Stimulated activated CD4-positive, alpha-beta T cell treated with anti-CD3 and anti-CD28 coated beads, Interleukin-2, amount 100 ng/mL, for 24 hours (primary cell): ENCODE measurements around the gene NAP1L4.
"Not testable (repeated sequence)": the region's sequence is repeated elsewhere in the genome, so short reads cannot be mapped to it uniquely, and the experiment has no call there.

ENCODE experiments used
- DNase-seq, 2 donors: peaks; one replicate each; pipeline ENCODE4 v3.0.0-alpha.2; 2020

The NAP1L4 gene

DNA sequence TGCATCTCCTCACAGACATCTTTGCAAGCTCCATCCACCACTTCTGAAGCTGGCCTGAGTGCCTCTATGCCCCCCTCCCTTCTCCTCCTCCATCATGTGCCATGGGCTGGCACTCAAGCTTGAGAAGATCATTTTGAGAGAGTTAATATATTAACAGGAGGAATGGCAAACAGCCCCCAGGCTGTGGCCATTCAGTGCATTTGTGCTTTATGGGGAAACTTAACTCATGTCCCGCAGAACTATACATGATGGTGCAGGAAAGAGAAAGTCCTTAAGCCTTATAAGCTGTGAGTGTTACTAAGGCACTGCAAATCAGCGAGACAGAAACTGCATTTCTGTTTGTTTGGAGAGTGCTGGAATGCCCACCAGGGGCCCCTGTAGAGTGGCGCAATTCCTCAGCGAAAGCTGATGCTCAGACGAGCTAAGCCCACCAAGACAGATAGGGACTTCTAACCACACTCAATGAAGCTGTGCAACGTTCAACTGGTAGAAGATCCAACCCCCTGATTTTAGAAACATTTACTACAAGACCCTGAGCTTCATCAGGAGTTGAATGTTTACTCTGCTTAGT, 36.1 kb downstream of the NAP1L4 start:
- no peak for DNase-seq

DNA sequence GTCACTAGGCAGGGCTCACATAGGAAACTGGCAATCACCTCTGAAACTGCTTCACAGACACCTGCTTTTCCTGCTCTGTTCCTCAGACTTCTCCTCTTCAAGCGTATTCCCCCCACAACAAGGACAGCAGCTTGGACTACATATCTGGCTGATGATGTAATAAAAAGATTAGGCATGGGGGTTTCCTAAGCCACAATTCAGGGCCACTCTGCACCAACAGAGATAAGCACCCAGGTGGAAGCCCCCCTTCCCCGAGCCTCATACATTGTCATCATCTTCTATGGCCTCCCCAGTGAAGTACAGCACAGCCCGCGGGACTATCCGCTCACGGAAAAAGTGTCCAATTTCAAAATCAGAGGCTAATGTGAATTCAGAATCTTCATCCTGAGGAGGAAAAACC, 37.9 kb downstream of the NAP1L4 start:
- DNase-seq: no peak

DNA sequence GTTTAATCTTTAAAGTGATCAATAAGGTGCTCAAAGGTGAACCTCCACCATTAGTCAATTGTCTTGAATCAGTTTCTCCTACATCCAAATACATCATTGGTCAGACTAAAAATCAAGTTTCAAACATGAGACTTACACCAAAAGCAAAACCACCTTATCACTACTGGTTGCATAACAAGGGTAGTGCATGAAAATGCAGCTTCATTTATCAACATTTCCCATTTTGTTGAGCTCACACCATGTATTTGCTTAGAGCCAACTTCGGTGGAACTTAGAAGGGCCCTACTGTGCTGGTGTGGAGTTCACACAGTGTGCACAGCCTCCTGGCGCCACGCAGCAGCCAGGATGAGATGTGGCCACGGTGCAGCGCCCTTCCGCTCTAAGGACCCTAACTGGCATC, 39.8 kb downstream of the NAP1L4 start:
- DNase-seq: no peak

DNA sequence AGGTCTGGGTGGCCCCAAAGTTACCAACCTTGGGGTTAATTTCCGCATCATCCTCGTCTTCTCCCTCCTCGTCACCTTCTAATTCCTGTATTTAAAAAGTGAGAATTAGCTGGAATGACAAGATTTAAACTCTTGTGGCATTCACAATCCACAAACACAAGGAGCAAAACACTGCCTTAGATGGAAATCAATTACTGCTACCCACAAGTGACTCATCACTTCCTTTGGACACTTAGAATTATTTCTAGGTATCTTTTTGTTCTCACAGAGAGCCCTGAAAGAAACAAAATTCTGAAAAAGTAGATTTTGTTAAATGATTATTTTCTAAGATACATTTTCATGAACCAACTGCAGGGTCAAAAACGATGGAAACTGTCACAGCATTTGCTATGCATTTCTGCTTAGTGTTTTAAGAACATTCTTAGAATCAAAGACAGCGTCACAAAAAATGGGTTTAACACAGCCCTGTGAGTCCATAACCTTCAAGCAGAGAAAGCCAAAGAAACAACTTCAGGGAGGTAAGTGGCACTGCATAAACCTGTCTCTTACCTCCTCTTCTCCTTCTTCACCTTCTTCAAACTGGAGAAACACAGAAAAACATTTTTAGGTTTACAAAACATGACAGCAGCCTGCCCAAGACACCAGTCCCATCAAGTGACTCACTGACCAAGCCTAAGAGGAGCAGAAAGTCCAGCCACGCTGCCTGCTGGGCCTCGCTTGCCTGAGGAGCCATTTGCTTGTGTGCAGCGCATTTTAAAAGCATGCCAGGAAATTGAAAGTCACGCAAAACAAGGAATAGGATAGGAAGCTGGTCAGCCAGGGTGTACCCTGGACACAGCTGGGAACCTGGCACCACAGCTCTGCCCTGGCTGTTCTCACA, 40.7 kb downstream of the NAP1L4 start:
- DNase-seq: no peak

DNA sequence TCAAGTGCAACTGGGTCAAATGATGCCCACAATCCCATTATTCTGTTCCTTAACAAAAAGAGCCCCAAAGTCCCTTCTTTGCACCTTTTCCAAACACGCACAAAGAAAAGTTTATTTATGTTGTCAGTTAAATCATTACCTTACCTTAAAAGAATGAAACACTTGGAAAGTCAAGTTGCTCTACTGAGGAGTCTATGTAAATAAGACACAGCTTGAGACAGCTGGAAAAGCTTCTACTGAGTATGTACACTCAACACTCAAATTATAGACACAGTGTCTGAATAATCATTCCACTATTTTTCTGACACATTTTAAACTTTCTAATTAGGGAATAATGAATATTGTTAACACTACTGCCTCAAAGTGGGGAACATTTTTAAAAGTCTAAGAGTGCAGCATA, 41.3 kb downstream of the NAP1L4 start:
- DNase-seq: no peak

DNA sequence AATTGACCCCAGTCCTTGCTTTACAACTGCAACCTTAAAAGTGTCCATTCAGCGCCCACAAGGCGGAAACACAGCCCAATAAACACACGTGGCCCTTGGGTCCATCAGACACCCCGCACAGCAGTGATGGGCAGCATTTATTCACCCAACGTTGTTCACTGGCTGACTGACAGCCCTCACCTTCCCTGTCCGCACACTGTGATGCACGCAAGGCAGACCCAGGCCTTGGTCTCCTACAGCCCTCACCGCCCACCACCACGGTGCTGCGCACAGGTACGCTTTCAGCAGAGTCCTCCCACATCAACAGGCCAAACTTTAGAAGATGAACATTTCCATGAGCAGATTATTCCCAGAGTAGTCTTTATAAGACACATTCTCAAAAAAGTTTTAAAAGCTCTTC, 42.2 kb downstream of the NAP1L4 start:
- no peak for DNase-seq

DNA sequence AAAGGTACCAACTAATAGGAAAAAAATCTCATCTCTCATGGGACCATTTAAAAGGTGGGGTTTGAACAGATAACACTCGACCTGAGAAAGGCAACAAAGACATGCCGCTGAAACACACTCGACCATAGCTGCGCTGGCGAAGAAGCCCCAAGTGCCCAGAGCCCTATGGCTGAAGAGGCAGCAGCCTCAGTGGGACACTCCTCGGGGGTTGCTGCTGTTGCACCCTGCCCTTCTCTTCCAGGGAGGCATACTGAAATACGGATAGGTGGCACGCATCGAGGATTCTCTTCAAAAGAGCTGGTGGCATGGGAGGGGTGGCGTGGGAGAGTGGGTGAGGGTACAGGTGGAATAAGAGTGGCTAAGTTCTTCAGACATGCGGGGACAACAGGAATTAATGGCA, 44.4 kb downstream of the NAP1L4 start:
- DNase-seq: no peak

DNA sequence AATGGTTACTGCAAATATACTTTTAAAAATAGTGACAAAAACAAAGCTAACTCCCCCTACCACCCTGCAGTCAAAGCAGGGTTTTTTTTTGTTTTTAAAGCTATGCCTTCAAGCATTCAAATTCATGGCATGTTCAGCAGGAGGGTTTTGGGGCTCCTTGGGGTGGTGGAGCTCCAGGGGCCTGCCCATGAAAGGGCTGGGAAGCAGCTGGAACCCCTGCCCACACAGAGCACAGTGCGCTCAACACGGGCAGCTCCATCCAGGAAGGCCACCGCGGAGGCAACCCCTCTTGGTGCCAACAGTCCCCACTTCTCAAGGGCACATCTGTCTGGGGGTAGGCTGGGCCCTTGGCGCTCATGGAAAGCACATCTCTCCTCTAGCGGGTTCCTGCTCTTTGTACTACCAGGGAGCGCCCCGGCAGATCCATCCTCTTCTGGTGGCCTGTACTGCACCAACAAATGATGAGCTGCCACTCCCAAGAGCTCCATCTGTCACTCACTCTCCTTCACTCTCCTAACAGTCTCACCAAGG, 46.3 kb downstream of the NAP1L4 start:
- DNase-seq: no peak

DNA sequence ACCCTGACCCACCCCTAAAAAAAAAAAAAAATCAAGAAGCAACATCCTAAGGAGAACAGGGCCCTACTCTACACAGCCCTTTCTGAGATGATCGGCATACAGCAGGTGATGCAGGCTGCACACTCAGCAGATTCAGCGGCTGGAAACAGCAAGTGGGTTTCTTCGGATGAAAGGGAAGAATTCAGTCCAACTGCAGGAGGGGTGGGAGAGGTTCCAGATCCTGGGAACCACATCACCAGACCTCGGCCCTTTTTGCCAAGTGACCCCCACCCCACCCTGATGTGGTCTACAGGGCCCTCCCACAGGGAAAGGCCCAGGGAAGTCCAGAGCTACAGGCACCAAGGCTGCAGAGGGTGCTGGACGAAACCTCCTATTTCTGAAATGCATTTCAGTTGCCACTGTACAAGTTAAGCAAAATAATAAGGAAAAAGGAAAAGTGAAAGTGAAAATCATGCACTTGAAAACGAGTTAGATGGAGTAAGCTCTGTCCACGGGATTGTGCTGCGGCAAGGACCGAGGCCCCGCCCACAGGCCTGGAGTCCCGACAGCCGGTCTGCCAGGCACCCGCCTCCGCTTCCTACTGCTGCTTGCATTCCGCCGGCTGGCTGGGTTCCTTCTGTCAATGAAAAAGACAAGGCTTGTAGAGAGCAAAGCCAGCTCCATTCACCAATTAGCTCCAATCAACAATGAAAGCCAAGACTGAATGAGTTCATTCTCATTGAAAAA, 46.9 kb downstream of the NAP1L4 start:
- peak; percentile 54 to 69 for DNase-seq

DNA sequence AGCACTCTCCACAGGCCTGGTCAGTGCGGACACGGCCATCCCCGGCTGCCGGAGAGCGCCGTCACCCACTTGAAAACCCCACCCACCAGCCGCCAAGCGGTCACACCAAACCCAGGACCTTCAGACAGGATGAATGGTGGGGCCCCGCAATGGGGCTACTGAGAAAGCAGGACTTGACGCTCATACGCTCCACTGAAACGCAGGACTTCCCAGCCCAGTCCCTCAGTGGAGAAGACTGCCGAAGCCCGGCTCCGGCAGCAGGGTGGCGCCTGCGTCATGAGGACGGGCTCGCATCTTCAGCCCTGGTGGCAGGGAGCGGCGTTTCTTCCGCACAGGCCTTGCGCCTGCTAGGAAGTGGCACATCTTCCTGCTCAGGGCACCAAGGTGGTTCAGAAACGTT, 47.6 kb downstream of the NAP1L4 start:
- DNase-seq: no peak

DNA sequence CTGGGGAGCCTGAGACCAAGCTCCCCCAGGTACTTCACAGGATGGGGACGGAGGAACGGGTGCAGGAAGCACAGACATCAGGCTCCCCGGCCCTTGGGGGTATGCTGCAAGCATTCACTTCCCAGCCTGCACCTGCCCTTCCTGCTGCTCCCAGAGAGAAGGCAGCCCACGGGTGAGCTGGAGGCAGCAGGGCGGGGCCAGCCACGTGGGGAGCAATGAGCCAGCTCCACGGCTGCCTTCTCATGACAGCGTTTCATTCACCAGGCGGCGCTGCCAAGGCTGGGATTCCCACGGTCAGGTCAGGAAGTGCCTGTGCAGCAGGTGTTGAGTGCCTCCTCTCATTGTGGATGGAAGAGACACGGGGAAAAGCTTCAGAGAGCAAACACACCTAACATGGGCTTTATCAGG, 48.4 kb downstream of the NAP1L4 start:
- no peak for DNase-seq

DNA sequence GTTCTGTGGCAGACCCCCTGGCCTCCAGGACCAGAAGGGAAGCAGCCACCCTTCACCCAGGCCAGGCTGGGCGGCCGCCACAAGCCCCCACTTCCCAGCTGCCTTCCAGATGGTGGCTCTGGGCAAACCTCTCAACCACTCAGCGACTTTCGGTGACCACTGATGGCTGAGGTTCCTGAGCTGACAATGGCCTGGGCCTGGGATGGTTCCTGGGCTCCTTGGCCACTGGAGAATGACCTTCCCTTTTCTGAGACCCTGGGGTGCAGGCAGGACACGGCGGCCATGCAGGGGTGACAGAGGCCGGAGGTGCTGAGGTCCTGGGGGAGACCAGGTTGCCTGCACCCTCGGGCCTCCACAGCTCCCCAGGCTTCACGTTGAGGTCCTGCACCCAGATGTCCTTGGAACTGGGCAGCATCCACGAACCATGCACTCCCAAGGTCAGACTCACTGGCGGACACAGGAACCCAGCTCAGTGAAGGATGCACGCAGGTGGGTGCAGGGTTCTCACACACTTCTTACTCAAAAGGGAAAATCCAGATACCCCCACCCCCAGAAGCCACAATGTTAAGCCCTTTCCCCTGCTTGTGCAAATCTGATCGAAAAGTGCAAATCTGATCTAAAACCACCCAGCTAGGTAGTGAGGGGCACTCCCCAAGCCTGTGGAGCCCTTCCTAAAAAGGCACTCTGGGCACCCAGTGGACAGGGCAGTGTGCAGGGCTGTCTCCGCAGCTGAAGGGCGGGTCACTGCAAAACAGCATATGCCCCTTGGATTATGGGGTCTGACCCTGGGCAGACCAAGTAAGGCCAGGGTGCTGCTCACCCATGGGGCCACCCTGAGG, 49.0 kb downstream of the NAP1L4 start:
- no peak for DNase-seq

DNA sequence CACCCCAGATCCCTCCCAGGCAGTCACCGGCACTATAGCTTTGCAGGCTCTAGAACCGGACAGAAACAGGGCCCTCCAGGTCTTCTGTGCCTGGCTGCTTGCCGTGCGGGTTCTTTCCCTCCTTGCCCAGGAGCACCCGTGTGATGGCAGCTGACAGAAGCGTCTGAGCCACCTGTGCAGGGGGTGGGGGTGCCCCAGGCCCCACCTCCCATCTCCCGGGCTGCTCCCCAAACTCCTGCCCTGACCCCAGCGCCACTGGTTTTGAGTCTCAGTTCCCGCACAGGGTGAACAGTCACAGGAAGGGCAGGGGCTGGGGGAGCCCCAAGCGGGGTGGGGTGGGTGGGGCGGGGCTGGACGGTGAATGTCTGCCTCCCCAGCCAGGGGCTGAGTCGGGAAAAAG, 49.7 kb downstream of the NAP1L4 start:
- DNase-seq: no peak

DNA sequence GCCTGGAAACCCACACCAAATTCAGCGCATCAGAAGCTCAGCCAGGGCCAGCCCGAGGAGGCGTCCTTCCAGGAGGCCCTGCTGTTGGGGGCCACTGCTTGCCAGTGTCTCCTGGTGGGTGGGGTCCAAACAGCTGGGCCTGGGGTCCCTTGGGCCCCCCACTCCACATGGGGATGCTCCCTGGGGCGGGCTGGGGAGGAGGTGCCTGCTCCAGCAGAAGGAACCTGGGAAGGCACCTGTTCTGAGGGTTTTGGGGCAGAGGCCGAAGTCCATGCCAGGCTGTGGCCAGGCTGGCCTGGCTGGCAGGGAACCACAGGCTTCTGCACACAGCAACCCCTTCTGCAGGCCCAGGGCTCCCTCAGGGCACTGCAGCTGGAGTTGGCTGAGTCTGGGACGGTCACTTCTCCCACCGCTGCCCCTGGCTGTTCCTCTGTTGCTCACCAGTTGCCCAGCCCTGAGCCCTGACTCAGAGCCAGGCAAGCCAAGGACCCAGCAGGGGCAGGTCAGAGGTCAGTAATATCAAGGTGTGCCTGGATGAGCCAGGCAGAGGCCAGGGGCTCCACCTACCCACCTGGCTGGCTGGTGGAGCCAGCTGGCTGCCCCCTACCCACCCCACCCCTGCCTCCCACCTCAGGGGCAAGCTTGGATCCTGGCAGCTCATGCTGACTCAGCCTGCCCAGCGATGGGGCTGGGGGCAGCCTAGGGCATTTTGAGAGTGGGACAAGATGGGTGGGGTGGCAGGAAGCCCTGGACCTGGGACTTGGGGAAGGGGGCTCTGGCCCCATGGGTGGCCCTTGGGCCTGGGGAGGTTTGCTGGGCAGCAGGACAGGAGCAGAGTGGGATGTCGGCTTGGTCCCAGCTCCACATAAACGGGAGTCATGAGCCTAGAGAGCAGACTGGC, 51.0 kb downstream of the NAP1L4 start:
- DNase-seq: no peak

DNA sequence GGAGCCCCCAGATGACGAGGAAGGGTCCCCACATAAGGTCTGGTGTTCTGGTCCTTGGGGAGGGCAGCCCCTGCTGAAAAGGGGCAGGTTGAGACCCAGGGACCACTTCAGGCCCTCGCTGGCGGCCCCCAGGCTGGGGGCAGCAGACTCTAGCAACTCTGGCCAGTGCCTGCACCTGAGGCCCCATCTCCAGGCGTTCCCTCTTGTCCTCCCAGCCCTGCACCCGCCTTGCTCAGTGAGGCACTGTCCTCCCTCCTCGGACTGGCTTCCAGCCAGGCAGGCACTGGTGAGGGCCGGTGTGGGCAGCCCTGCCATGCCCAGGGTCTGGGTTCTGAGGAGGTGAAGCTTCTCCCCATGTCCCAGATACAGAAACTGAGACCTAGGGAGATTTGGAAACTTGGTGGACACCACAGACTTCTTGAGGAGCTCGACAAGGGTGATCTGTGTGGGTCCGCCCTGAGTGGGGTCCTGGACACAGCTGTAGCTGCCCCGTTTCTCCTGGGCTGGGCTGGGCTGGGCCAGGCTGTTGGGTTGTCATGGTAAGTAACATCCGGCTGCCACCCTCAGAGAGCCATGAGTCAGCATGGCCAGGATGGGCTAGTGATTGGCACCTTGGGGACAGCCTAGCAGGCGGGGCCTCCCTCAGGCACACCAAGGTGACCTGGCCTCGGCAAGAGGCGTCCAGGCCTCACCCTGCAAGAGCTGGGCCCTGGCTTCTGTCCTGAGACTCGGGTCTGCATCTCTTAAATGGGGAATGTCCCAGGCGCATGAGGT, 51.8 kb downstream of the NAP1L4 start:
- peak in 1 of 2 donors; percentile 47 for DNase-seq

DNA sequence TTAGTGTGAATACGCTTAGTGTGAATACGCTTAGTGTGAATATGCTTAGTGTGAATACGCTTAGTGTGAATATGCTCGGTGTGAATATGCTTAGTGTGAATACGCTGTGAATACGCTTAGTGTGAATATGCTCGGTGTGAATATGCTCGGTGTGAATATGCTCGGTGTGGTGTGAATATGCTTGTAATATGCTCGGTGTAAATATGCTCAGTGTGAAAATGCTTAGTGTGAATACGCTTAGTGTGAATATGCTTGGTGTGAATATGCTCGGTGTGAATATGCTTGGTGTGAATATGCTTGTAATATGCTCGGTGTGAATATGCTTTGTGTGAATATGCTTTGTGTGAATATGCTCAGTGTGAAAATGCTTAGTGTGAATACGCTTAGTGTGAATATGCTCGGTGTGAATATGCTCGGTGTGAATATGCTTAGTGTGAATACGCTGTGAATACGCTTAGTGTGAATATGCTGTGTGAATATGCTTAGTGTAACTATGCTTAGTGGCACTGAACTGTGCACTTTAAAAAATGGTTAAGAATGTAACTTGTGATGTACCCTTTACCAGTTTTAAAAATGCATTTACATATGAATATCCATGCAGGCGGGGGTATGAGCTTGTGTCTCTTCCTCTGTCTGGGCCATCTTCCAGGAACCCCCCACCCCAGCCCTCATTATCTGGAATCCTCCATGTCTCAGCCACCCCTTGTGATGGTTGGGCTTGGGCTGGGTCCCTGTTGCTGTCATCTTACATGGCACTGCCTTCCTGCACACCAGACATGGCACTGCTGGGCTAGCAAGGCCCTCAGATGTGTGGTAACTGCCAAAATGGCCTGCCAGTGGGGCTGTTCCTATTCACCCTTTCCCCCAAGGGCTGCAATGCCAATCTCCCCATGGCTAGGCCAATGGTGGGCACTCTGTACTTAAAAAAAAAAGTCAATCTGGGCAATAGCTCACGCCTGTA, 53.4 kb downstream of the NAP1L4 start:
- not testable (repeated sequence) for DNase-seq

DNA sequence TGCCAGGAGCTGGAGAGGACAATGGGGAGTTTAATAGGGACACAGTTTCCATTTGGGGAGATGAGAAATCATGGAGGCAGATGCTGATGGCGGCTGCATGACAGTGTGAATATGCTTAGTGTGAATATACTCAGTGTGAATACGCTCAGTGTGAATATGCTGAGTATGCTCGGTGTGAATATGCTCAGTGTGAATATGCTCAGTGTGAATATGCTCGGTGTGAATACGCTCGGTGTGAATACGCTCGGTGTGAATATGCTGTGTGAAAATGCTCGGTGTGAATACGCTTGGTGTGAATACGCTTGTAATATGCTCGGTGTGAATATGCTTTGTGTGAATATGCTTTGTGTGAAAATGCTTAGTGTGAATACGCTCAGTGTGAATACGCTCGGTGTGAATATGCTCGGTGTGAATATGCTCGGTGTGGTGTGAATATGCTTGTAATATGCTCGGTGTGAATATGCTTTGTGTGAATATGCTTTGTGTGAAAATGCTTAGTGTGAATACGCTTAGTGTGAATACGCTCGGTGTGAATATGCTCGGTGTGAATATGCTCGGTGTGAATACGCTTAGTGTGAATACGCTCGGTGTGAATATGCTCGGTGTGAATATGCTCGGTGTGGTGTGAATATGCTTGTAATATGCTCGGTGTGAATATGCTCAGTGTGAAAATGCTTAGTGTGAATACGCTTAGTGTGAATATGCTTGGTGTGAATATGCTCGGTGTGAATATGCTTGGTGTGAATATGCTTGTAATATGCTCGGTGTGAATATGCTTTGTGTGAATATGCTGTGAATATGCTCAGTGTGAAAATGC, 54.3 kb downstream of the NAP1L4 start:
- DNase-seq: not testable (repeated sequence)

DNA sequence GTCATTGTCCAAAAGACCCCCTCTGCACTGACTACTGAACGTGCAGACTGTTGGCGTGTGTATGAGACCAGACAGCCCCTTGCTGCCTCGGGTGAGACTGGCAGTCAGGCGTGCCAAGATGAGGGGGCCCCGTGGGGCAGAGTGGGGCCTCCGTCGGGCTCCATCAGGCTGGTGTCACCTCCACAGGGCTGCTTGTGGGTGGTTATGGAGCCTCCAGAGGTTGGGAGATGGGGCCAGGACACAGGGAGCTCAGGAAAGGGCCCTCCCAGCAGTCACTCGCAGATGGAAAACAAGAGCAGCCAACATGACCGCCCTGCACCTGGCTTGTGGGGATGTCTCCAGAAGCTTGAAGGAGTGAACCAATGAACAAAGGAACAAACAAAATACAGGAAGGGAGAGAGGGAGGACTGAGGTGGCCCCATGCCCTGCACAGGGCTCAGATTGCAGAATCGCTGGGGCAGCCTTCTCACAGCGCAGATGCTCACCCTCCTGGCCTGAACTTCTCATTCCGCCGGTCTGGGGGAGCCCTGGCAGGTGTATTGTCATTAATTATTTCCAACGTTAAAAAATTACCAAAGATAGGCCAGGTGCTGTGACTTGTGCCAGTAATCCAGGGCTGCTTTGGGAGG, 57.4 kb downstream of the NAP1L4 start:
- DNase-seq: no peak
